ENCODE data around the gene LITAF.
A peak's percentile ranks its signal among the peaks of the same experiment; 100 is the strongest.
"Not testable (repeated sequence)": the region's sequence is repeated elsewhere in the genome, so short reads cannot be mapped to it uniquely, and the experiment has no call there.

LITAF gene

GRCh38 chr16:11581678-11582077 lies 5.0 kb downstream of the LITAF start:
- no peak for TF ChIP-seq CTCF (conservative IDR thresholded peaks at IDR 0.05; ENCODE audit: low read depth)
- ChIA-PET CTCF (no interaction called here), POLR2A (ENCODE audit: low non-redundant PET) (no interaction called here)
- H3K27ac ChIP-seq: no peak overlapping the region
- DNase-seq (ENCODE audit: low spot score): no peak

GRCh38 chr16:11580451-11581086 lies 6.2 kb downstream of the LITAF start:
- peak overlapping the region; percentile 32 for H3K27ac ChIP-seq
- ChIA-PET CTCF (no interaction called here), POLR2A (ENCODE audit: low non-redundant PET) (no interaction called here)
- no peak for DNase-seq (ENCODE audit: low spot score)
- TF ChIP-seq CTCF (conservative IDR thresholded peaks at IDR 0.05; ENCODE audit: low read depth): no peak

GRCh38 chr16:11577290-11577660 lies 9.4 kb downstream of the LITAF start:
- DNase-seq (ENCODE audit: low spot score); POLR2A ChIA-PET (ENCODE audit: low non-redundant PET): not testable (repeated sequence)
- CTCF ChIA-PET: interaction anchor here (0.6 kb wide), 1 partner anchor 22 kb away, joined by 4 read pairs; no protein-coding TSS in a partner anchor
- peak overlapping the region; percentile 13; the same call in 1 of the 2 replicates for H3K27ac ChIP-seq

GRCh38 chr16:11576427-11577289 lies 10.1 kb downstream of the LITAF start:
- TF ChIP-seq CTCF (conservative IDR thresholded peaks at IDR 0.05; ENCODE audit: low read depth): no peak
- CTCF ChIA-PET: interaction anchor here (0.6 kb wide), 1 partner anchor 23 kb away, joined by 4 read pairs; no protein-coding TSS in a partner anchor
- no peak for DNase-seq (ENCODE audit: low spot score)
- POLR2A ChIA-PET (ENCODE audit: low non-redundant PET): no interaction called here
- peak overlapping the region; percentile 13; the same call in 1 of the 2 replicates for H3K27ac ChIP-seq

- H3K27ac ChIP-seq: peak overlapping the region; percentile 45
- CTCF ChIA-PET: interaction anchor here (0.5 kb wide), 1 partner anchor 77 kb away, joined by 4 read pairs; no protein-coding TSS in a partner anchor
- DNase-seq (ENCODE audit: low spot score): no peak
- POLR2A ChIA-PET (ENCODE audit: low non-redundant PET): no interaction called here
- no peak for TF ChIP-seq CTCF (conservative IDR thresholded peaks at IDR 0.05; ENCODE audit: low read depth)
Observed at GRCh38 chr16:11575223-11575589, 11.5 kb downstream of the LITAF start.

GRCh38 chr16:11572301-11572995 lies 14.3 kb downstream of the LITAF start:
- CTCF ChIA-PET: interaction anchor here (0.6 kb wide), 1 partner anchor 513 kb away, joined by 4 read pairs; no protein-coding TSS in a partner anchor
- POLR2A ChIA-PET (ENCODE audit: low non-redundant PET): no interaction called here
- DNase-seq (ENCODE audit: low spot score): no peak
- no peak for TF ChIP-seq CTCF (conservative IDR thresholded peaks at IDR 0.05; ENCODE audit: low read depth)
- H3K27ac ChIP-seq: peak overlapping the region; percentile 42
